Epithelial cell of prostate (primary cell): ENCODE data around the gene TSPAN10.

Experiments
- DNase-seq: peaks from one replicate; pipeline ENCODE4 v3.0.0-alpha.2; 2011; ENCODE audit warnings: low read depth, low spot score
- H3K27ac ChIP-seq: fragments of 450-650 bp; 2 replicates; pipeline ENCODE4 v1.5.1; 2017; ENCODE audit warnings: mild to moderate bottlenecking

TSPAN10 gene

GRCh38 chr17:81630274-81630673, 6.7 kb upstream of the TSPAN10 start:
- H3K27ac ChIP-seq: no peak overlapping the region
- DNase-seq: no peak

- H3K27ac ChIP-seq: no peak overlapping the region
- no peak for DNase-seq
Measured at GRCh38 chr17:81631482-81631881, 5.5 kb upstream of the TSPAN10 start.

- peak overlapping the region; percentile 86 for H3K27ac ChIP-seq
Measured at GRCh38 chr17:81635431-81635830, 1.6 kb upstream of the TSPAN10 start.

GRCh38 chr17:81635973-81636504, 957 bp upstream of the TSPAN10 start:
- DNase-seq: peak; percentile 5
- peak overlapping the region; percentile 86 for H3K27ac ChIP-seq

More at GRCh38 chr17:81635431-81635830, 1.6 kb upstream of the TSPAN10 start:
- DNase-seq: no peak

- H3K27ac ChIP-seq: no peak overlapping the region
- DNase-seq: no peak
Measured at GRCh38 chr17:81638683-81639082, 1.7 kb downstream of the TSPAN10 start.

GRCh38 chr17:81640011-81640410, 3.0 kb downstream of the TSPAN10 start:
- DNase-seq: no peak
- no peak overlapping the region for H3K27ac ChIP-seq

- DNase-seq: no peak
- peak overlapping the region; percentile 20 for H3K27ac ChIP-seq
Measured at GRCh38 chr17:81641825-81642489, 5.0 kb downstream of the TSPAN10 start.

- no peak for DNase-seq
- no peak overlapping the region for H3K27ac ChIP-seq
Measured at GRCh38 chr17:81644496-81644895, 7.5 kb downstream of the TSPAN10 start.

- no peak for DNase-seq
- H3K27ac ChIP-seq: no peak overlapping the region
Measured at GRCh38 chr17:81644976-81645952, 8.3 kb downstream of the TSPAN10 start.

GRCh38 chr17:81646869-81647600, 10.0 kb downstream of the TSPAN10 start:
- DNase-seq: no peak
- H3K27ac ChIP-seq: no peak overlapping the region

- H3K27ac ChIP-seq: no peak overlapping the region
- DNase-seq: no peak
Measured at GRCh38 chr17:81647640-81648012, 10.6 kb downstream of the TSPAN10 start.

GRCh38 chr17:81648013-81648706, 11.2 kb downstream of the TSPAN10 start:
- DNase-seq: no peak
- H3K27ac ChIP-seq: no peak overlapping the region

- no peak overlapping the region for H3K27ac ChIP-seq
Measured at GRCh38 chr17:81648707-81649085, 11.7 kb downstream of the TSPAN10 start.

GRCh38 chr17:81650951-81651350, 14.0 kb downstream of the TSPAN10 start:
- DNase-seq: no peak
- no peak overlapping the region for H3K27ac ChIP-seq

More at GRCh38 chr17:81648707-81649085, 11.7 kb downstream of the TSPAN10 start:
- no peak for DNase-seq

- H3K27ac ChIP-seq: no peak overlapping the region
- no peak for DNase-seq
Measured at GRCh38 chr17:81651692-81652091, 14.7 kb downstream of the TSPAN10 start.

- no peak for DNase-seq
- H3K27ac ChIP-seq: no peak overlapping the region
Measured at GRCh38 chr17:81652906-81653771, 16.1 kb downstream of the TSPAN10 start.

GRCh38 chr17:81655378-81656117, 18.6 kb downstream of the TSPAN10 start:
- H3K27ac ChIP-seq: no peak overlapping the region
- DNase-seq: no peak

GRCh38 chr17:81656118-81656743, 19.2 kb downstream of the TSPAN10 start, which contains the start of gene PDE6G:
PDE6G (minus strand) TSS chr17:81656542; CDS start chr17:81653305, 3,237 bp downstream.
- DNase-seq: no peak
- H3K27ac ChIP-seq: no peak within 1 kb of the TSS
